AG04450 (cell line): Measurements from ENCODE around the gene CCDC83. TPM values are rescaled to one million over a fixed set of nuclear protein-coding genes. Genes with fewer than 3 reads are reported as not detected.
A peak's percentile ranks its signal among the peaks of the same experiment; 100 is the strongest.

ENCODE experiments used
- CTCF ChIA-PET: fragments of 300-600, 350-600 bp; formaldehyde crosslinking; extraction: SDS; loops from one replicate; lab custom pipeline; 2022; ENCODE audit warnings: antibody characterized with exemption, inconsistent platforms; lab: Charles Lee
- POLR2A ChIA-PET: fragments of 350-600 bp; formaldehyde crosslinking; extraction: SDS; loops from one replicate; lab custom pipeline; 2021; ENCODE audit warnings: antibody characterized with exemption, inconsistent platforms; lab: Yijun Ruan, JAX
- DNase-seq: peaks from one replicate; pipeline ENCODE4 v3.0.0-alpha.2; 2011; ENCODE audit warnings: low read depth, low spot score
- H3K27ac ChIP-seq: one replicate; pipeline ENCODE4 v1.5.1; 2012; ENCODE audit warnings: low read depth, low read length, control low read depth
- H3K27me3 ChIP-seq: one replicate; pipeline ENCODE4 v1.6.0; 2012; ENCODE audit warnings: low read length; ENCODE audit not compliant: control insufficient read depth, insufficient read depth
- H3K4me3 ChIP-seq: 2 replicates; pipeline ENCODE4 v1.5.1; 2011; ENCODE audit warnings: mild to moderate bottlenecking, low read depth, low read length, control low read depth
- H3K9me3 ChIP-seq: 2 replicates; pipeline ENCODE4 v1.5.1; 2012; ENCODE audit warnings: low read length; ENCODE audit not compliant: control insufficient read depth, insufficient read depth
- CTCF ChIP-seq: IDR thresholded peaks from 2 replicates; pipeline ENCODE4 v1.5.1; 2011; ENCODE audit warnings: low read depth, low read length, control low read depth, inconsistent platforms
- polyA plus RNA-seq: library from polyadenylated mRNA; depleted of rRNA; stranded (reverse); fragments of >200 nt; gene quantifications from 2 replicates; pipeline ENCODE4 v1.2.3, GENCODE V29; 2011; rRNA removed

Gene CCDC83
- polyA plus RNA-seq, 1 experiment: not detected

DNA sequence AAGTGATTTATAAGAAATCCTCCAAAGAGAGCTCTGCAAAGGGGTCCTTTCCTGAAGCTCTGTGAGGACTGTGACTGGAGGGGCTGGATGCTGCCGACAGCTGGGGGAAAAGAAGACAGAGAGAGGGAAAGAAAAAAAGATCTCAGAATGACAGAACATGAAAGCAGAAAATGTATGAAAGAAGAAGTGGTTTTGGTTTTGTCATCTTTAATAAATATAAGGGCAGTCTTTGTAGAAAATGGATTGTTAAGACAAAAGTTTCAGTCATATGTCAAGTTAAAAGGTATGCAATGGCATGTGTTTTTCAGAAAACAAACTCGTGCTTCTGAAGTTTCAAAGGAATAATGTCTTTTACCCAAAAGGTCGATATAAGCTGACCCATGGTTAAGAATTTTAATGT lies 105.5 kb downstream of the CCDC83 start:
- Histone ChIP-seq H3K4me3 (no peak overlapping the region), H3K27ac (no peak overlapping the region), H3K9me3 (no peaks in the 10 kb centered on the region), H3K27me3 (no peaks in the 10 kb centered on the region)
- no peak for DNase-seq
- CTCF ChIA-PET: interaction anchor here (1.4 kb wide), 1 partner anchor 331 kb away, joined by 7 read pairs; no protein-coding TSS in a partner anchor
- no peak for TF ChIP-seq CTCF
- POLR2A ChIA-PET: no interaction called here

DNA sequence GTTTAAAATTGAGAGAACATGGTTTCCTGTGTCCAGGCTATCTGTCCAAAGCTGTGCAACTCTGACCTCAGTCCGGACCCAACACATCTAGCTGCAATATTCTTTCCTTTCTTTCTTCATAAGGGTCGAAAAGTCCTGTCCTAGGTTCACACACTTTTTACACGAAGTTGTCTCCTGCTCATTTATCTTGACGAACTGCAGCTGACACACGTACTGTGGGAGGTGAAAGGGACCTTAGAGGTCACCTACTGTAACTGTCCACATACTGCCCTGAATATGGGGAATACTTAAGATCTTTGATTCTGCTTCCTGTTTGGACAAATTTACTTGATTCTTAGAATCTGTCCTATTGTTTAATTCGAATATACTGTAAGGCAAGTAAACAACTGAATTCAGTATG lies 105.9 kb downstream of the CCDC83 start:
- DNase-seq: no peak
- H3K9me3 ChIP-seq: no peaks in the 10 kb centered on the region
- ChIA-PET CTCF (interaction anchor here (1.1 to 1.4 kb wide), 3 partner anchors 54 to 331 kb away, joined by 3 to 7 read pairs (median 5); no protein-coding TSS in a partner anchor), POLR2A (no interaction called here)
- no peak overlapping the region for H3K4me3 ChIP-seq
- no peaks in the 10 kb centered on the region for H3K27me3 ChIP-seq
- TF ChIP-seq CTCF: no peak
- no peak overlapping the region for H3K27ac ChIP-seq

DNA sequence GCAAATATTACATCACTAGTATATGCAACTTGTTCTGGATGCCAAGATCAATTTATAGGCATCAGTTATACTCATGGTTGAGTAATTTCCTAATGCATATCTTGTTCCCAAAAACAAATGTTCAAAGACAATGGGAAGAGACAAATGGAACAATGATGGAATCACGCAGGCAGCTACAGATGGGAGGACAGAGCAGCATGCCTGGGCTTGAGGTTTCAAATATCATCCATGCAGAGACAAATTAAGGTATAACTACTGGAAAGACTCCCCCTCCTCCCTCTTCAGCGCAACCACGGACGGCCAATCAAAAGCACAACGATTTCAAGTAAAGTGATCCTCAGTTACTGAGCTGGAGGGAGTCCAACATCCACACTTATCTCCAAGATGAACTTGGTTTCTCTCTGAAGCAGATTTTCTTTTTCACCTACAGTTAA lies 106.8 kb downstream of the CCDC83 start:
- H3K27me3 ChIP-seq: no peaks in the 10 kb centered on the region
- H3K4me3 ChIP-seq: no peak overlapping the region
- H3K9me3 ChIP-seq: no peaks in the 10 kb centered on the region
- POLR2A ChIA-PET: no interaction called here
- CTCF ChIA-PET: interaction anchor here (1.1 to 1.4 kb wide), 3 partner anchors 54 to 330 kb away, joined by 3 to 7 read pairs (median 5); no protein-coding TSS in a partner anchor
- no peak overlapping the region for H3K27ac ChIP-seq
- no peak for DNase-seq
- TF ChIP-seq CTCF: no peak

DNA sequence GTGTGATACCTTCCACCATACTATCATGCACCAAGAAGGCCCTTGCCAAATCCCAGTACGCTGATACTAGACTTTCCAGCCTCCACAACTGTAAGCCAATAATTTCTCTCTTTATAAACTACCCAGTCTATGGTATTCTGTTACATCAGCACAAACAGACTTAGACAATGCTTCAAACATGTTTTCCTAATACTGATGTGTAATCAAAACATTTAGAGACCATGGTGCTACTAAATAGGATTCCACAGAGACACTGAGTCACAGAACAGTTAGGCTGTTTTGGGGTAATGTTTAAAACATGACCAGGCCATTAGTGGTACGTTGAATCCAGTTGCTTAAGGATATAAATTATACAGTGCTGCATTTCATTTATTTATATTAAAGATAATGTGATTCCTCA lies 110.0 kb downstream of the CCDC83 start:
- DNase-seq: peak; percentile 41
- ChIA-PET POLR2A (no interaction called here), CTCF (no interaction called here)
- Histone ChIP-seq H3K27ac (no peak overlapping the region), H3K4me3 (no peak overlapping the region), H3K27me3 (no peaks in the 10 kb centered on the region), H3K9me3 (no peaks in the 10 kb centered on the region)
- no peak for TF ChIP-seq CTCF

DNA sequence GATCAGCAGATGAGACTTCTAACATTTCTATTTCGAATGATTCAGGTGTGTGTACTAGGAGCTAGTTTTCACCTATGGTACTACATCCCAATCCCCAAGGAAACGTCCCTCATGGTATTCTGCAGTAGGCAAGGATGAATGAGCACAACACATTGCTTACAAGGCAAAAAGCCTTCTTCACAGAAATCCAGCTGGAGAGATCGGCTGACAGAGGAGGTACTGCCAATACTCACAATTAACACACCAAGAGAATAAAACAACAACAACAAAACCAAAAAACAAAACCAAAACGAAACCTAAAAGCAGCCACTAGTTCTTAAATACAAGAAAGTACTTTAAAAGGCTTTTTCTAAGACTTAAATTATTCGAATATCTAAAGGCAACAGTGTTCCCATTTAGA lies 112.3 kb downstream of the CCDC83 start:
- TF ChIP-seq CTCF: no peak
- no peaks in the 10 kb centered on the region for H3K9me3 ChIP-seq
- no peak for DNase-seq
- no peaks in the 10 kb centered on the region for H3K27me3 ChIP-seq
- H3K4me3 ChIP-seq: no peak overlapping the region
- ChIA-PET POLR2A (interaction anchor here (1.1 kb wide), 1 partner anchor 21 kb away, joined by 3 read pairs; no protein-coding TSS in a partner anchor), CTCF (no interaction called here)
- no peak overlapping the region for H3K27ac ChIP-seq

Other genes with a start within 250 kb of the CCDC83 start
- gene DLG2, start 228.0 kb upstream of the CCDC83 start, polyA plus RNA-seq: 0.68 and 0.72 TPM in 2 replicates
- 59.0 and 86.2 TPM in 2 replicates for gene TMEM126B, start 226.8 kb upstream of the CCDC83 start, polyA plus RNA-seq
- gene TMEM126A, start 207.4 kb upstream of the CCDC83 start, polyA plus RNA-seq: 65.2 and 104 TPM in 2 replicates
- 19.3 and 25.0 TPM in 2 replicates for gene CREBZF, start 190.3 kb upstream of the CCDC83 start, polyA plus RNA-seq
- 2.5 and 2.7 TPM in 2 replicates for gene CCDC89, start 169.2 kb upstream of the CCDC83 start, polyA plus RNA-seq
- gene SYTL2, start 44.2 kb upstream of the CCDC83 start, polyA plus RNA-seq: 122 and 169 TPM in 2 replicates
- gene PICALM, start 213.7 kb downstream of the CCDC83 start, polyA plus RNA-seq: 294 and 303 TPM in 2 replicates